Astrocyte (in vitro differentiated cells and primary cell): ENCODE results near the gene HMCN2. TPM values are rescaled to one million over a fixed set of nuclear protein-coding genes. Genes with fewer than 3 reads are reported as not detected.

Source experiments
- DNase-seq: peaks from one replicate; pipeline ENCODE4 v3.0.0-alpha.2; 2010; ENCODE audit warnings: low read depth
- FAIRE-seq: peaks from 2 replicates; lab custom pipeline; 2011; peaks lifted over from hg19 to GRCh38; lab: Jason Lieb, UNC
- H2AFZ ChIP-seq: 2 replicates; pipeline ENCODE4 v1.6.0; 2012; ENCODE audit warnings: low read depth, low read length, inconsistent platforms
- H3K27ac ChIP-seq: 2 replicates; pipeline ENCODE4 v1.5.1; 2011; ENCODE audit warnings: low read depth, low read length, inconsistent platforms
- H3K27me3 ChIP-seq: 2 replicates; pipeline ENCODE4 v1.6.0; 2011; ENCODE audit warnings: low read length, inconsistent platforms; ENCODE audit not compliant: insufficient read depth
- H3K36me3 ChIP-seq: 2 replicates; pipeline ENCODE4 v1.5.1; 2011; ENCODE audit warnings: low read length, inconsistent platforms; ENCODE audit not compliant: insufficient read depth
- H3K4me1 ChIP-seq: 2 replicates; pipeline ENCODE4 v1.5.1; 2011; ENCODE audit warnings: low read length, inconsistent platforms; ENCODE audit not compliant: insufficient read depth
- H3K4me2 ChIP-seq: 2 replicates; pipeline ENCODE4 v1.6.0; 2012; ENCODE audit warnings: low read length, inconsistent platforms
- H3K4me3 ChIP-seq: 2 replicates; pipeline ENCODE4 v1.5.1; 2011; ENCODE audit warnings: low read depth, mild to moderate bottlenecking, low read length, inconsistent platforms; ENCODE audit not compliant: insufficient read depth
- H3K79me2 ChIP-seq: 2 replicates; pipeline ENCODE4 v1.6.0; 2012; ENCODE audit warnings: mild to moderate bottlenecking, low read length, inconsistent platforms; ENCODE audit not compliant: insufficient read depth
- H3K9ac ChIP-seq: 2 replicates; pipeline ENCODE4 v1.6.0; 2012; ENCODE audit warnings: mild to moderate bottlenecking, low read length, inconsistent platforms
- H3K9me3 ChIP-seq: 2 replicates; pipeline ENCODE4 v1.5.1; 2012; ENCODE audit warnings: low read depth, mild to moderate bottlenecking, low read length, inconsistent platforms; ENCODE audit not compliant: insufficient read depth
- H4K20me1 ChIP-seq: 2 replicates; pipeline ENCODE4 v1.6.0; 2012; ENCODE audit warnings: low read length, inconsistent platforms; ENCODE audit not compliant: insufficient read depth
- H3K27ac Mint-ChIP-seq: one replicate; pipeline ENCODE4 v1.8.0; 2021; ENCODE audit warnings: mild to moderate bottlenecking, mixed read lengths; ENCODE audit not compliant: unreplicated experiment
- H3K27me3 Mint-ChIP-seq: one replicate; pipeline ENCODE4 v1.8.0; 2021; ENCODE audit warnings: low read depth, mixed read lengths; ENCODE audit not compliant: unreplicated experiment
- H3K36me3 Mint-ChIP-seq: one replicate; pipeline ENCODE4 v1.8.0; 2021; ENCODE audit warnings: low read depth, mixed read lengths; ENCODE audit not compliant: unreplicated experiment
- H3K4me1 Mint-ChIP-seq: one replicate; pipeline ENCODE4 v1.8.0; 2021; ENCODE audit warnings: low read depth, mixed read lengths; ENCODE audit not compliant: unreplicated experiment
- H3K4me3 Mint-ChIP-seq: one replicate; pipeline ENCODE4 v1.8.0; 2021; ENCODE audit warnings: mild to moderate bottlenecking, moderate library complexity, mixed read lengths; ENCODE audit not compliant: unreplicated experiment
- H3K9me3 Mint-ChIP-seq: one replicate; pipeline ENCODE4 v1.8.0; 2021; ENCODE audit warnings: mild to moderate bottlenecking, mixed read lengths; ENCODE audit not compliant: unreplicated experiment
- CTCF ChIP-seq: IDR thresholded peaks from 2 replicates; pipeline ENCODE4 v1.5.1; 2011; ENCODE audit warnings: low read depth, mild to moderate bottlenecking, inconsistent platforms, low read length, moderate library complexity; ENCODE audit not compliant: insufficient read depth
- EZH2 ChIP-seq: IDR thresholded peaks from 2 replicates; pipeline ENCODE4 v1.6.1; 2012; ENCODE audit warnings: mild to moderate bottlenecking, low read length, inconsistent platforms; ENCODE audit not compliant: insufficient read depth
- total RNA-seq: library from RNA; stranded (reverse); gene quantifications from 2 replicates; pipeline ENCODE4 v1.2.1, GENCODE V29; 2021

The HMCN2 gene
- total RNA-seq, 1 donor from 2014 or later = 1.6 TPM

DNA sequence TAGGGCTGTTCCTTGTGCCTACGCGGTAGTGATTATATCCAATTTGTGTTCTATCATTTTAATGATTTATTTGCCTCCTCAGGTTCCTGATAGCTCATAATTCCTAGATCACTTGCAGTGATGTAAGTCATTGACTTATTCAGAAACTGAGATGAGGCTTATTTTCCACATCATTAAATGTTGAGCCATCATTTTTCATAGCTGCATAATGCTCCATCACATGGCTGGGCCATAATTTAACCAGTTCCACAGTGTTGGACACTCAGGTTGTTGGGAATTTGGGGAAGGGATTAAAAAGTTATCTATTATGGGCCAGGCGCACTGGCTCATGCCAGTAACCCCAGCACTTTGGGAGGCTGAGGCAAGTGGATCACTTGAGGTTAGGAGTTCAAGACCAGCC is 35.8 kb upstream of the HMCN2 start:
- peaks cover 9% of the 10 kb centered on the region for H3K4me1 ChIP-seq
- no peaks in the 10 kb centered on the region for H3K27me3 ChIP-seq
- no peak overlapping the region for H3K4me3 ChIP-seq
- TF ChIP-seq CTCF = no peak
- H4K20me1 ChIP-seq = peaks cover 30% of the 10 kb centered on the region
- Mint-ChIP-seq H3K4me3 (no peak overlapping the region), H3K27me3 (no peaks in the 10 kb centered on the region), H3K9me3 (no peaks in the 10 kb centered on the region), H3K27ac (no peak overlapping the region), H3K36me3 (peaks cover 34% of the 10 kb centered on the region), H3K4me1 (peaks cover 3% of the 10 kb centered on the region)
- H3K27ac ChIP-seq = no peak overlapping the region
- no peak overlapping the region for H3K4me2 ChIP-seq
- DNase-seq (no peak), FAIRE-seq (no peak)
- H3K9me3 ChIP-seq = peaks cover 6% of the 10 kb centered on the region
- no peak overlapping the region for H2AFZ ChIP-seq
- peaks cover 30% of the 10 kb centered on the region for H3K36me3 ChIP-seq
- H3K79me2 ChIP-seq = no peaks in the 10 kb centered on the region
- no peak overlapping the region for H3K9ac ChIP-seq

- DNase-seq = no peak
- Mint-ChIP-seq H3K27me3 (no peaks in the 10 kb centered on the region), H3K4me3 (no peak overlapping the region), H3K36me3 (peaks cover 27% of the 10 kb centered on the region), H3K27ac (no peak overlapping the region), H3K4me1 (peaks cover 3% of the 10 kb centered on the region), H3K9me3 (no peaks in the 10 kb centered on the region)
- H3K9ac ChIP-seq = no peak overlapping the region
- H2AFZ ChIP-seq = no peak overlapping the region
- no peak for FAIRE-seq
- no peaks in the 10 kb centered on the region for H3K79me2 ChIP-seq
- H3K9me3 ChIP-seq = peaks cover 6% of the 10 kb centered on the region
- H4K20me1 ChIP-seq = peaks cover 38% of the 10 kb centered on the region
- H3K4me3 ChIP-seq = no peak overlapping the region
- H3K4me1 ChIP-seq = peaks cover 16% of the 10 kb centered on the region
- no peak overlapping the region for H3K27ac ChIP-seq
- peaks cover 30% of the 10 kb centered on the region for H3K36me3 ChIP-seq
- no peak for TF ChIP-seq EZH2
- TF ChIP-seq CTCF = no peak
- no peaks in the 10 kb centered on the region for H3K27me3 ChIP-seq
- H3K4me2 ChIP-seq = no peak overlapping the region
Measured at GRCh38 chr9:130230631-130231030, 34.9 kb upstream of the HMCN2 start.

GRCh38 chr9:130232899-130233586 is 32.5 kb upstream of the HMCN2 start:
- Histone ChIP-seq H3K4me3 (no peak overlapping the region), H3K27me3 (no peaks in the 10 kb centered on the region), H4K20me1 (peaks cover 53% of the 10 kb centered on the region), H3K9me3 (peaks cover under 1% of the 10 kb centered on the region), H3K9ac (no peak overlapping the region), H3K36me3 (peaks cover 15% of the 10 kb centered on the region), H3K4me2 (no peak overlapping the region), H3K79me2 (no peaks in the 10 kb centered on the region), H3K4me1 (peaks cover 22% of the 10 kb centered on the region), H3K27ac (no peak overlapping the region), H2AFZ (no peak overlapping the region)
- H3K4me3 Mint-ChIP-seq = no peak overlapping the region
- no peak for FAIRE-seq
- peak overlapping the region; percentile 41 for H3K27ac Mint-ChIP-seq
- TF ChIP-seq EZH2 (no peak), CTCF (no peak)
- no peaks in the 10 kb centered on the region for H3K27me3 Mint-ChIP-seq
- no peaks in the 10 kb centered on the region for H3K9me3 Mint-ChIP-seq
- H3K4me1 Mint-ChIP-seq = peaks cover 7% of the 10 kb centered on the region
- DNase-seq = no peak
- peaks cover 15% of the 10 kb centered on the region for H3K36me3 Mint-ChIP-seq
